GM20000 (cell line): ENCODE data around the gene CDC42EP2.

Experiments used
- DNase-seq: peaks from one replicate; pipeline ENCODE4 v3.0.0; 2012; ENCODE audit warnings: low spot score
- TF ChIP-seq, protein P1 (sequence below): IDR thresholded peaks from 2 replicates; pipeline ENCODE4 v1.5.1; 2012; ENCODE audit warnings: mild to moderate bottlenecking, control low read depth; ENCODE audit errors: extremely low read depth, missing control alignments

Gene CDC42EP2

DNA sequence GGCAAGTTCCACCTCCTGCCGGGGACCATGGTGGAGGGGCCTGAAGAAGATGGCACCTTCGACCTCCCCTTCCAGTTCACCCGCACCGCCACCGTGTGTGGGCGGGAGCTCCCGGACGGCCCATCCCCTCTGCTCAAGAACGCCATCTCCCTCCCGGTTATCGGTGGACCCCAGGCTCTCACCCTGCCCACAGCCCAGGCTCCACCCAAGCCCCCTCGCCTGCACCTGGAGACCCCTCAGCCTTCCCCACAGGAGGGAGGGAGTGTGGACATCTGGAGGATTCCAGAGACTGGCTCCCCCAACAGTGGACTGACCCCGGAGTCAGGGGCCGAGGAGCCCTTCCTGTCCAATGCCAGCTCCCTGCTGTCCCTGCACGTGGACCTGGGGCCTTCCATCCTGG, 6.4 kb downstream of the CDC42EP2 start:
- TF ChIP-seq, protein P1, sequence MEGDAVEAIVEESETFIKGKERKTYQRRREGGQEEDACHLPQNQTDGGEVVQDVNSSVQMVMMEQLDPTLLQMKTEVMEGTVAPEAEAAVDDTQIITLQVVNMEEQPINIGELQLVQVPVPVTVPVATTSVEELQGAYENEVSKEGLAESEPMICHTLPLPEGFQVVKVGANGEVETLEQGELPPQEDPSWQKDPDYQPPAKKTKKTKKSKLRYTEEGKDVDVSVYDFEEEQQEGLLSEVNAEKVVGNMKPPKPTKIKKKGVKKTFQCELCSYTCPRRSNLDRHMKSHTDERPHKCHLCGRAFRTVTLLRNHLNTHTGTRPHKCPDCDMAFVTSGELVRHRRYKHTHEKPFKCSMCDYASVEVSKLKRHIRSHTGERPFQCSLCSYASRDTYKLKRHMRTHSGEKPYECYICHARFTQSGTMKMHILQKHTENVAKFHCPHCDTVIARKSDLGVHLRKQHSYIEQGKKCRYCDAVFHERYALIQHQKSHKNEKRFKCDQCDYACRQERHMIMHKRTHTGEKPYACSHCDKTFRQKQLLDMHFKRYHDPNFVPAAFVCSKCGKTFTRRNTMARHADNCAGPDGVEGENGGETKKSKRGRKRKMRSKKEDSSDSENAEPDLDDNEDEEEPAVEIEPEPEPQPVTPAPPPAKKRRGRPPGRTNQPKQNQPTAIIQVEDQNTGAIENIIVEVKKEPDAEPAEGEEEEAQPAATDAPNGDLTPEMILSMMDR, result no peak
- DNase-seq, result no peak

GRCh38 chr11:65321828-65322485, 7.3 kb downstream of the CDC42EP2 start:
- TF ChIP-seq, protein P1, result no peak
- DNase-seq, result no peak

DNA sequence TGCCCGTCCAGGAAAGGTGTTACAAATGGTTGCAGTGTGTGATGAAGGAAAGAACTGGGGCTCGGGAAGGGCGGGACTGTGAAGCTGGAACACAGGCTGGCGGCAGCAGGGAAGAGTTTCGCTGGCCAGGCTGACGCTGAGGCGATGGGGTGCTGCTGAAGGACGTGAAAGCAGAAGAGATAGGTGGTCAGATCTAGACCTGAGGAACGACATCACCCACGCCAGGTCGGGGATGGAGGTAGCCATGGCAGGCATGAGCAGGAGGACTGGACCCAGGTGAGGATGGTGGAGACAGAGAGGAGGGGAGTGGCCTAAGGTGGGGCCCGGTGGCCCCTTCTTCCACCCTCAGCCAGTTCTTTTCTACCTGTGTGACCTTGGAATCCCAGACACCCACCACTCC, 9.1 kb downstream of the CDC42EP2 start:
- TF ChIP-seq, protein P1, result no peak
- no peak for DNase-seq

DNA sequence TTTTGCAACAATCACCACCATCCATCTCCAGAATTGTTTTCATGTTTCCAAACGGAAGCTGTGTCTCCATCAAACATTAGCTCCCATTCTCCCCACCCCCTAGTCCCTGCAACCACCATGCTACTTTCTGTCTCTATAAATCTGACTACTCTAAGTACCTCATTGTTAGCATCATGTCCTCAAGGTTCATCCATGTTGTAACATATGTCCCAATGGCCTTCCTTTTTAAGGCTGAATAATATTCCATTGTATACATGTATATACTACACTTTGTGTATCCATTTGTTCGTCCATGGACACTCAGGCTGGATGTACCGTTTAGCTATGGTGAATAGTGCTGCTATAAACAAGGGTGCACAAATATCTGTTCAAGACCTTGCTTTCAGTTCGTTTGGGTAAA, 10.8 kb downstream of the CDC42EP2 start:
- TF ChIP-seq, protein P1, result no peak
- DNase-seq, result no peak

DNA sequence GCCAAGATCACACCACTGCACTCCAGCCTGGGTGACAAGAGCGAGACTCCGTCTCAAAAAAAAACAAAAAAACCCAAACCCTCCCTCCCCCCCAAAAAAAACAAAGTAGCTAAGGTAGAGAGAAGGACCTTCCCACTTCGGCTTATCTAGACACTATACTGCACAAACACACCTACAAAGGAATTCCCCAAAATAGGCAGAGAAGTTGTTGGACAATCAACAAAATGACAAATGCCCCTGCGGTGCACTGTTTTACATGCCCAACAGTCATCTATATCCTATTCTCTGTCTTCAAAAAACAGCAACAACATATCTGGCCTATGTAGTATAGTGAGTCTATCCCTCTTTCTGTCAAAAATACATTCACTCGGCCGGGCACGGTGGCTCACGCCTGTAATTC, 12.4 kb downstream of the CDC42EP2 start:
- TF ChIP-seq, protein P1, result no peak

DNA sequence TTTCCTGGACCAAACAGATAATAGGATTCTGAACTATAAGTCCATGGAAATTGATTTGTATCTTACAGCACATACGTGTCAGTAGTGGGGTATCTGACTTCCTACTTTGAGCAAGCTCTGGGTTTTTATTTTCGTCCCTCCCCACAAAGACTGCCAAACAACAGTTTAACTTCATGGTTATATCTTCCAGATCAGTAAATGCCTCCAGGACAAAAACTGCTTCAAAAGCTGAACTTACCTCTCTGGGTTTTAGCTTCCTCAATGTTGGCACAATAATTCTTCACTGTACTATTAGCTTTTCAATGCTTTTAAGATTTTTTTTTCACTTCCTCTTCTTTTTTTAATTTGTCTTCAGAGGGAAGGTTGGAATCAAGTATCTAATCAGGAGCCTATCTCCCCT, 14.8 kb downstream of the CDC42EP2 start:
- no peak for DNase-seq
- TF ChIP-seq, protein P1, result no peak

More for the DNA sequence above, 12.4 kb downstream of the CDC42EP2 start:
- DNase-seq, result no peak

DNA sequence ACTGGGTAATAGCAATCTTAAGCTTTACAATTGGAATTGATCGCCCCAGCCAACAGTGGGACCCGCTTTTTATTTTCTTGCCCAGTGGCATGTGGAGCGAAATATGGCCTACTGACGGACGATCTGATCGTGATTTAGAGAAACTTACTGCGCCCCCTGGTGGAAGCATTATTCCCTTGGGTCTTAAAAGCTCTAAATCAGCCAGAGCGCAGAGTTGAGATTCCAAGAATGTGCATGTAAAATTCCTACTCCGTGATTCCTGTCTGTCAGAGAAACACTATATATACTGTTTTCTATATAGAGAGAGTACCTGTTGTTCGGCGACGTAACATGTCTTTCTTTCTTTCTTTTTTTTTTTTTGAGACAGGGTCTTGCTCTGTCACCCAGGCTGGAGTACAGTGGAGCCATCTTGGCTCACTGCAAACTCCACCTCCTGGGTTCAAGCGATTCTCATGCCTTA, 15.3 kb downstream of the CDC42EP2 start:
- DNase-seq, result peak; percentile 81
- TF ChIP-seq, protein P1, result peak; percentile 64
